ENCODE measurements around the gene PITPNC1. TPM values are rescaled to one million over a fixed set of nuclear protein-coding genes. Genes with fewer than 3 reads are reported as not detected.

Gene PITPNC1
- total RNA-seq, 1 experiment from 2014 or later = 37.5 TPM

GRCh38 chr17:67639979-67640378 is 262.9 kb downstream of the PITPNC1 start:
- H2BK20ac ChIP-seq (ENCODE audit: low read depth, low read length, poor library complexity, severe bottlenecking) = no peak overlapping the region
- no peaks in the 10 kb centered on the region for H3K79me2 ChIP-seq (ENCODE audit: insufficient read depth, low read length)
- no peak overlapping the region for H3K27ac ChIP-seq (ENCODE audit: insufficient read length, low read depth, low read length)
- H3K4me3 Mint-ChIP-seq = no peak overlapping the region
- H3K27me3 ChIP-seq (ENCODE audit: insufficient read depth, low read length) = no peaks in the 10 kb centered on the region
- H3K4ac ChIP-seq (ENCODE audit: low read depth, low read length) = no peak overlapping the region
- no peak overlapping the region for H2AFZ ChIP-seq (ENCODE audit: low read length)
- H3K4me1 Mint-ChIP-seq = peaks cover 11 to 14% of the 10 kb centered on the region in 2 experiments
- no peak overlapping the region for H3K56ac ChIP-seq (ENCODE audit: insufficient read length, low read depth, low read length)
- no peaks in the 10 kb centered on the region for H3K9me3 ChIP-seq (ENCODE audit: control insufficient read depth, low read depth, low read length)
- no peak overlapping the region for H3K14ac ChIP-seq (ENCODE audit: insufficient read depth, low read length)
- no peak overlapping the region for H4K8ac ChIP-seq (replicated peaks; ENCODE audit: insufficient read length, low read depth, low read length)
- H2BK12ac ChIP-seq (ENCODE audit: insufficient read length, low read depth, low read length) = no peak overlapping the region
- H3K27me3 Mint-ChIP-seq (ENCODE audit: low read depth) = no peaks in the 10 kb centered on the region
- H4K20me1 ChIP-seq (ENCODE audit: control insufficient read depth, insufficient read depth, insufficient read length) = no peaks in the 10 kb centered on the region
- WGBS (ENCODE audit: extremely low coverage, insufficient read length, low lambda C conversion rate) = no CpG with 5 or more reads among the region's 8 CpGs
- no peak overlapping the region for H3K18ac ChIP-seq (ENCODE audit: insufficient read length, low read depth, low read length)
- no peak overlapping the region for H3K4me2 ChIP-seq (ENCODE audit: insufficient read depth, insufficient read length, low read length)
- no peak overlapping the region for H2BK120ac ChIP-seq (ENCODE audit: low read depth, low read length, poor library complexity, severe bottlenecking)
- H3K9me3 Mint-ChIP-seq = no peaks in the 10 kb centered on the region
- no peak overlapping the region for H3K23ac ChIP-seq (ENCODE audit: insufficient read length, low read depth, low read length)
- no peak overlapping the region for H2AK5ac ChIP-seq (ENCODE audit: insufficient read length, low read length)
- no peak overlapping the region for H2BK5ac ChIP-seq (ENCODE audit: insufficient read length, low read length)
- H3K9ac ChIP-seq (ENCODE audit: extremely low read depth, insufficient read length, low read length) = no peak overlapping the region
- no peak overlapping the region for H3T11ph ChIP-seq (ENCODE audit: low read length)
- H2BK15ac ChIP-seq (ENCODE audit: low read depth, low read length) = no peak overlapping the region
- no peaks in the 10 kb centered on the region for H3K79me1 ChIP-seq (ENCODE audit: insufficient read depth, low read depth, low read length, poor library complexity, severe bottlenecking)
- no peaks in the 10 kb centered on the region for H3K23me2 ChIP-seq (ENCODE audit: insufficient read length, low read depth, low read length, poor library complexity, severe bottlenecking)
- no peak overlapping the region for H4K5ac ChIP-seq (ENCODE audit: insufficient read length, low read depth, low read length)
- no peak for TF ChIP-seq CTCF (conservative IDR thresholded peaks at IDR 0.05)
- H3K4me1 ChIP-seq (ENCODE audit: insufficient read depth, low read length) = no peaks in the 10 kb centered on the region; the same call in 1 of the 2 replicates
- H3K36me3 Mint-ChIP-seq (ENCODE audit: insufficient read depth in 1 of 3, low read depth in 3 of 3) = peaks cover 0 to 8% (median 0%) of the 10 kb centered on the region in 3 experiments; a peak in 4 of 7 replicates
- peak overlapping the region in 1 of 3 experiments; percentile 82; a peak in 2 of 7 replicates for H3K27ac Mint-ChIP-seq
- H4K91ac ChIP-seq (ENCODE audit: insufficient read length, low read depth, low read length) = no peak overlapping the region
- DNase-seq = no peak

All from H9 (cell line).